Esophagus (tissue), 2 donors: ENCODE measurements around the gene C10orf71. TPM values are rescaled to one million over a fixed set of nuclear protein-coding genes. Genes with fewer than 3 reads are reported as not detected.

Experiments
- H3K27ac ChIP-seq, 2 donors: one replicate each; pipeline ENCODE4 v1.5.1; 2013; ENCODE audit warnings: low read depth in 2 of 2, mild to moderate bottlenecking in 2 of 2, inconsistent platforms in 1 of 2, low read length in 1 of 2, moderate library complexity in 1 of 2
- H3K27me3 ChIP-seq, 2 donors: one replicate each; pipeline ENCODE4 v1.6.1; 2013; ENCODE audit warnings: low read length in 2 of 2, control low read depth in 1 of 2, mild to moderate bottlenecking in 1 of 2; ENCODE audit not compliant: insufficient read depth in 2 of 2, control insufficient read depth in 1 of 2
- H3K36me3 ChIP-seq, 2 donors: one replicate each; pipeline ENCODE4 v1.6.1; 2013; ENCODE audit warnings: low read length in 1 of 2; ENCODE audit not compliant: control insufficient read depth in 2 of 2, insufficient read depth in 2 of 2
- H3K4me1 ChIP-seq, 2 donors: one replicate each; pipeline ENCODE4 v1.6.1; 2013; ENCODE audit warnings: low read length in 1 of 2; ENCODE audit not compliant: control insufficient read depth in 2 of 2, insufficient read depth in 2 of 2
- H3K4me3 ChIP-seq, 2 donors: one replicate each; pipeline ENCODE4 v1.5.1; 2013; ENCODE audit warnings: low read length in 2 of 2, mild to moderate bottlenecking in 2 of 2, low read depth in 1 of 2, moderate library complexity in 1 of 2
- H3K9me3 ChIP-seq, 2 donors: one replicate each; pipeline ENCODE4 v1.6.1; 2013; ENCODE audit warnings: mild to moderate bottlenecking in 2 of 2, low read depth in 1 of 2, low read length in 1 of 2, moderate library complexity in 1 of 2; ENCODE audit not compliant: control insufficient read depth in 2 of 2, insufficient read depth in 1 of 2
- WGBS, 2 donors: extraction: QIAGEN DNeasy Blood & Tissue Kit; methylation state at CpG; one replicate each; pipeline ENCODE4 v1.1.7; 2013; 5-methylcytosine and 5-hydroxymethylcytosine counted together
- polyA plus RNA-seq, 2 donors: library from polyadenylated mRNA; stranded (reverse); fragments of 200-250 nt; gene quantifications; one replicate each; pipeline ENCODE4 v1.2.3, GENCODE V29; 2013
- donor health status: healthy with polysubstance abuse.
- donor health status: Bipolar disorder and iron deficiency.

Gene C10orf71
- polyA plus RNA-seq, 2 donors = not detected

DNA sequence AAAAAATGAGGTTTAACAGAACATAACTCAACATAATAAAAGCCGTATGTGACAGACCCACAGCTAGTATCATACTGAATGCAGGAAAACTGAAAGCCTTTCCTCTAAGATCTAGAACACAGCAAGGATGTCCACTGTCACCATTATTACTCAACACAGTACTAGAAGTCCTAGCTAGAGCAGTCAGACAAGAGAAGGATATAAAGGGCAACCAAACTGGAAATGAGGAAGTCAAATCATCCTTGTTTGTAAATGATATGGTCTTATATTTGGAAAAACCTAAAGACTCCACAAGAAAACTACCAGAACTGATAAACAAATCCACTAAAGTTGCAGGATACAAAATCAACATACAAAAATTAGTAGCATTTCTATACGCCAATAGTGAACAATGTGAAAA, 45.9 kb downstream of the C10orf71 start:
- Histone ChIP-seq H3K27me3 (no peaks in the 10 kb centered on the region), H3K27ac (no peak overlapping the region), H3K9me3 (peaks cover 0 to 7% of the 10 kb centered on the region in 2 donors), H3K4me1 (no peaks in the 10 kb centered on the region), H3K36me3 (no peaks in the 10 kb centered on the region), H3K4me3 (no peak overlapping the region)
- WGBS, 2 donors = 66 to 78% methylated on average over 2 of the region's 2 CpGs

DNA sequence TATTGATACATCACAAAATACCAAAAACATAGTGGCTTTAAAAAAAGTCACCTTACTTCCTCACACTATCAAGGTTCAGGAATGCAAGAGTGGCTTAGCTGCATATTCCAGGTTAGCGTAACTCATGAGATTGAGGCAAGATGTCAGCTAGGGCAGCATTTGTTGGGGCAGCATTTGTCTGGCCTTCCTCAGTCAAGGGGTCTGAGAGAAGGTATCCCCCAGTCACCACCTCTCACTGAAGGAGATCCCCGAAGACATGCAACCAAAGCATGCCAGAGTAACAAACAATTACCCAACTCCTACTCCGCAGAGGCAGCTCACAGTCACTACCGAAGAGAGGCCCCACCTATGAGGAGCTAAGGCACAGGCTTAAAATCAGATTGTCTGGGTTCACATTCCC, 48.4 kb downstream of the C10orf71 start:
- 87 to 94% methylated on average over 4 of the region's 4 CpGs for WGBS, 2 donors

DNA sequence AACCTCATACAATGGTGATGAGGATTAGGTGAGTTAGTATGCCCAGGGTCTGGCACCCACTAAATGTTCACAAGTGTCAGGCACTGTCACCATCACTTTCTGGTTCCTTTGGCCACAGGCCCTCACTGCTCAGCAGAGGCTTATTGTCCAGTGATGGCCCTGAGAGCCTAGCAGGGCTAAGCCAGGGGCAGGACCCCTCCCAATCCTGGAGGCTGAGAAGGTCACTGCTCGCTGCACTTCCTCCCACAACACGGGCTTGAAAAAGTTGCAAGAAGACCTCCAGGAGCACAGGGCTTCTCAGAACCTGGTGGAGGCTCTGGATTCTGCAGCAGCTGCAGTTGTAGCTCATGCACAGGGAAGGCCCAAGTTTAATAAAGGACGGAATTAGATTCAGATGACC, 48.9 kb downstream of the C10orf71 start:
- Histone ChIP-seq H3K4me3 (no peak overlapping the region), H3K27ac (no peak overlapping the region), H3K9me3 (peaks cover 0 to 10% of the 10 kb centered on the region in 2 donors), H3K4me1 (no peaks in the 10 kb centered on the region), H3K36me3 (no peaks in the 10 kb centered on the region), H3K27me3 (no peaks in the 10 kb centered on the region)
- WGBS, 2 donors = 79 to 80% methylated on average over 3 of the region's 3 CpGs

More for the DNA sequence above, 48.4 kb downstream of the C10orf71 start:
- Histone ChIP-seq H3K27me3 (no peaks in the 10 kb centered on the region), H3K4me3 (no peak overlapping the region), H3K36me3 (no peaks in the 10 kb centered on the region), H3K27ac (no peak overlapping the region), H3K4me1 (no peaks in the 10 kb centered on the region), H3K9me3 (peaks cover 0 to 10% of the 10 kb centered on the region in 2 donors)

DNA sequence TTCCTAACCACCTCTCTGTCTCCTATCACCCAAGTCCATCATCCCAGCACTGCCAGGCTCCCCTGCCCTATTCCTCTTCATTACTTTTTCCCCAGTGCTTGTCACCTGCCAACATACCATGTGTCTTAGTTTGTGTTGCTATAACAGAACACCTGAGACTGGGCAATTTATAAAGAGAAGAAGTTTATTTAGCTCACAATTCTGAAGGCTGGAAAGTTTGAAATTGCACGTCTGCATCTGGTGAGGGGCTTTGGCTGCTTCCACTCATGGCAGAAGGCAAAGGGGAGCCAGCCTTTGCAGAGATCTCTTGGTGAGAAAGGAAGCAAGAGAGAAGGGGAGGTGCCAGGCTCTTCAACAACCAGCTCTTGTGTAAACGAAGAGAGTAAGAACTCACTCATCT, 49.6 kb downstream of the C10orf71 start:
- WGBS, 2 donors = 62 to 73% methylated on average over 2 of the region's 2 CpGs

DNA sequence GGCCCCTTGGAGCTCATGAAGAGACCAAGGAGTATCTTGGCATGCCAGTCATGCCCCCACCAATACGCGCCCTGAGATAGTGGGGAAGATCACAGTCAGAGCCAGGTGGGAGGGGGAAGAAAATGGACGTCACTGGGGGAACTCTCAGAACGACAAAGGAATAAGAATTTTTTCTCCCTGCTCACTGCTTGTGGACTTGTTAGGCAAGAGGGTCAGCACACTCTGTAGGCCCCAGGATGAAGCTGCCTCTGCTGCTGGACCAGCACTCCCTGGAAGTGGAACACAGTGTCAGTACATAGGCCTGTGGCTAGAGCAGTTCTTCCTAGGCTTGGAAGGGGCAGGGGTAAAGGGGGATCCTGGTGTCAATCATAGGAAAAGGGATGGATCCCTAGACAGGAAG, 50.4 kb downstream of the C10orf71 start:
- no peaks in the 10 kb centered on the region for H3K4me1 ChIP-seq
- H3K27ac ChIP-seq = no peak overlapping the region

More for the DNA sequence above, 49.6 kb downstream of the C10orf71 start:
- Histone ChIP-seq H3K4me3 (no peak overlapping the region), H3K27me3 (no peaks in the 10 kb centered on the region), H3K27ac (no peak overlapping the region), H3K9me3 (peaks cover 0 to 8% of the 10 kb centered on the region in 2 donors), H3K36me3 (no peaks in the 10 kb centered on the region), H3K4me1 (no peaks in the 10 kb centered on the region)

DNA sequence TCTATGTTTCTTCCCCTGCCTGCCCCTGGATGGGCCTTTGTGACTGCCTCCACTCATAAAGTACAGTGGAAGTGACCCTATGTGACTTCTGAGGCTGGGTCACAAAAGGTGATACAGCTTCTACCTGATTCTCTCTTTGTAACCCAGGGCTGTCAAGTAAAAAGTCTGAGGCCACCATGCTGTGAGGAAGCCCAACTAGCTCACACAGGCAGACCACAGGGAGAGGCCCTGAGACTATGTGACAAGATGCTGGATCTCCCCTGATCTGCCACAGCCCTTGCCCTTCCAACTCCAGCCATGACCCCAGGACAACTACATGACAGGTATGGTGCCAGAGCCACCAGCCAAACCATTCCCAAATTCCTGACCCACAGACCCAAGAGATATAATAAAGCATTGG, 51.2 kb downstream of the C10orf71 start:
- H3K4me3 ChIP-seq = no peak overlapping the region

More for the DNA sequence above, 50.4 kb downstream of the C10orf71 start:
- Histone ChIP-seq H3K4me3 (no peak overlapping the region), H3K36me3 (no peaks in the 10 kb centered on the region), H3K27me3 (no peaks in the 10 kb centered on the region), H3K9me3 (peaks cover 0 to 8% of the 10 kb centered on the region in 2 donors)
- WGBS, 2 donors = 94 to 95% methylated on average over 4 of the region's 4 CpGs

DNA sequence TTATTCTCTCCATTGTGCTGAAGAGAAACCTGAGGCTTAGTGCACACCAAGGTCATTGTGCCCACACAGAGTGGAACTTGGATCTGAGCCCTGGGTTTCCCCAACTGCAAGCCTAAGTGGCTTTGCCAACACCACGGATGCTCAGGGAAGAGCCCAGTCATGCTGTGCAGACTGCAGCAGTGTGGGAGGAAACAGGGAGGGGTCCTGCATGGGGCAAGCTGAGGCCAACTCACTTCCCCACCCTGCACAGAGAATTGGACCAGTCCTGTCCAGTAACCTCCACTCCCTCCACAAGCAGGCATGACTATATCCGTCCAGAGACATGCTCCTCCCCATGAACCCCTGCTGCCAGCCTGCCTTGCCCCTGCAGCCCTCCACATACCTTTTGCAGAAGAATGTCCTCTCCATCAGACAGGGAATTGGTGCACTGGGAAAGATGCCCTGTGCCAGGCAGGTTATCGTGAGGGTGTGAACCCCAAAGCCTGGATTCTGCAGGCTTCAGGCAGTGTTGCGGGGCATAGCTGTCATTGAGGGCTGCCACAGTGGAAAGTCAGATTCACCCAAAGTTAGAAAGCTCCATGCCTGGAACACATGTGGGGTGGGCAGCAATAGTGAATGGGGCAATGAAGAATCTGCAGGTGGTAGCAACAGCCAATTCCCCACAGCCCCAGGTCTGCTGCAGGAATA, 52.0 kb downstream of the C10orf71 start:
- Histone ChIP-seq H3K27ac (no peak overlapping the region), H3K27me3 (no peaks in the 10 kb centered on the region), H3K4me1 (no peaks in the 10 kb centered on the region), H3K36me3 (no peaks in the 10 kb centered on the region), H3K9me3 (peaks cover 0 to 8% of the 10 kb centered on the region in 2 donors), H3K4me3 (no peak overlapping the region)
- WGBS, 2 donors = 52 to 53% methylated on average over 4 of the region's 4 CpGs

More for the DNA sequence above, 51.2 kb downstream of the C10orf71 start:
- Histone ChIP-seq H3K27me3 (no peaks in the 10 kb centered on the region), H3K4me1 (no peaks in the 10 kb centered on the region), H3K27ac (no peak overlapping the region), H3K36me3 (no peaks in the 10 kb centered on the region), H3K9me3 (peaks cover 0 to 8% of the 10 kb centered on the region in 2 donors)

DNA sequence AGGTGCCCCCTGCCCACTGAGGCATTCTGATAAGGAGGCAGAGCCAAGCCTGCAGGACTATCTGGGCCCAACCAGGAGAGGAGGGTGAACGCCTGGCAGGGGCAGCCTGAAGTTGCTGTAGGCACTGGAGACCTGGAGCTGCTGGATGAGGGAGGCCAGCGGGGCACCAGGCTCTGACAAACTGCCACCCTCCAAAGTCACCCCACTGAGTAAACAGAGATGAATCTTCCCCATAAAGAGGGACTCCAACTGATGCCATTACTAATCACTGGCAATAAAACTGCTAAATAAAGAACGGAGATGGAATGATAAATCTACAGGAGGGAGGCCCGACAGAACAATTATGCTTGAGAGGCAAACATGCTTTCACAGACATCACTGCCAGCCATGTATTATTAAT, 52.7 kb downstream of the C10orf71 start:
- peaks cover 0 to 8% of the 10 kb centered on the region in 2 donors for H3K9me3 ChIP-seq
- 75 to 89% methylated on average over 4 of the region's 4 CpGs for WGBS, 2 donors
- H3K27me3 ChIP-seq = no peaks in the 10 kb centered on the region
- no peak overlapping the region for H3K27ac ChIP-seq
- no peaks in the 10 kb centered on the region for H3K36me3 ChIP-seq
- no peaks in the 10 kb centered on the region for H3K4me1 ChIP-seq
- no peak overlapping the region for H3K4me3 ChIP-seq

DNA sequence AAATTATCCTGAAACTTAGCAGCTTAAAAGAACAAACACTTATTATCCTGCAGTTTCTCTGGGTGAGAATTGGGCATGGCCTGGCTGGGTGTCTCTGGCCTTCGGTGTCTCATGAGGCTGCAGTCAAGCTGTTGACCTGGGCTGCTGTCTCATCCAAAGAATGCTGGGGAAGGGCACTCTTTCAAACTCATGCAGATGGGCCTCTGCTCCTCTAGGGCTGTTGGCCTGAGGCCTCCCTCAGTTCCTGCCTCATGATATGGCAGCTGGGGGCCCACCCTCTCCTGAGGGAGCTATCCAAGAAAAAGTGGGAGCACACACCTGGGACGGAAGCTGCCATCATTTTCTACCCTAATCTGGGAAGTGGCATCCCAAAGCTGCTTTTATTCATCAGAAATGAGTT, 53.4 kb downstream of the C10orf71 start:
- no peak overlapping the region for H3K4me3 ChIP-seq
- 86 to 87% methylated on average over 2 of the region's 2 CpGs for WGBS, 2 donors
- H3K9me3 ChIP-seq = peaks cover 0 to 8% of the 10 kb centered on the region in 2 donors
- H3K27ac ChIP-seq = no peak overlapping the region
- H3K4me1 ChIP-seq = no peaks in the 10 kb centered on the region
- no peaks in the 10 kb centered on the region for H3K27me3 ChIP-seq
- no peaks in the 10 kb centered on the region for H3K36me3 ChIP-seq
